Measurements from ENCODE around the gene TCERG1L.

Gene TCERG1L

GRCh38 chr10:131127610-131128009, 183.9 kb downstream of the TCERG1L start:
- H3K27me3 ChIP-seq (ENCODE audit: control insufficient read depth, insufficient read depth, low read length): no peaks in the 10 kb centered on the region
- no peak overlapping the region for H3K9ac ChIP-seq (ENCODE audit: low read length)
- H3K27ac ChIP-seq (ENCODE audit: low read length): no peak overlapping the region
- H3K36me3 ChIP-seq (ENCODE audit: control insufficient read depth, low read depth, low read length): no peaks in the 10 kb centered on the region
- H3K4me1 ChIP-seq (ENCODE audit: control insufficient read depth, low read depth, low read length): peaks cover 22% of the 10 kb centered on the region
- H3K4me3 ChIP-seq (ENCODE audit: low read length): no peak overlapping the region
- no peaks in the 10 kb centered on the region for H3K9me3 ChIP-seq (ENCODE audit: control insufficient read depth, low read depth, low read length)

DNA sequence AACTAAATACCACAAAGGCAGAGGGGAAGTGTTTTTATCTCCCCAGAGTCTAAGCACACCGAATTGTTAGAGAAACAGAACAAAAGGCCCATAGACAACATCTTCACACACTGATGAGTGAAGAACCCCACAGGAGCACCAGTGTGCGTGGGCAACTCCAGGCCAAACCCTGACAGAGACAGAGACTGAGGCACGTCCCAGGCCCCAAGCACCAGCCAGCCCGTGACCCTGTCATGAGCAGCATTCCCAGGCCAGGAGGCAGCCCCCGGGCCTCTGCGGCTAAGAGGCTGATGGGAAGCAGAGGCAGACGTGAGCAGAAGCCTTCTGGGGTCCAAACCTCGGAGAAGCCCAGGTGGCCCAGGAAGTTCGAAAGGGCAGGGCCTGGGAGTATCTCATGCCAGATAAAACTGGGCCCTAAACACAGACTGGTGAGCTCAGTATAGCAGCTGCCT, 184.4 kb downstream of the TCERG1L start:
- no peaks in the 10 kb centered on the region for H3K9me3 ChIP-seq (ENCODE audit: control insufficient read depth, low read depth, low read length)
- no peak overlapping the region for H3K9ac ChIP-seq (ENCODE audit: low read length)
- H3K27me3 ChIP-seq (ENCODE audit: control insufficient read depth, insufficient read depth, low read length): no peaks in the 10 kb centered on the region
- no peaks in the 10 kb centered on the region for H3K36me3 ChIP-seq (ENCODE audit: control insufficient read depth, low read depth, low read length)
- peaks cover 21% of the 10 kb centered on the region for H3K4me1 ChIP-seq (ENCODE audit: control insufficient read depth, low read depth, low read length)
- H3K4me3 ChIP-seq (ENCODE audit: low read length): no peak overlapping the region
- no peak overlapping the region for H3K27ac ChIP-seq (ENCODE audit: low read length)

DNA sequence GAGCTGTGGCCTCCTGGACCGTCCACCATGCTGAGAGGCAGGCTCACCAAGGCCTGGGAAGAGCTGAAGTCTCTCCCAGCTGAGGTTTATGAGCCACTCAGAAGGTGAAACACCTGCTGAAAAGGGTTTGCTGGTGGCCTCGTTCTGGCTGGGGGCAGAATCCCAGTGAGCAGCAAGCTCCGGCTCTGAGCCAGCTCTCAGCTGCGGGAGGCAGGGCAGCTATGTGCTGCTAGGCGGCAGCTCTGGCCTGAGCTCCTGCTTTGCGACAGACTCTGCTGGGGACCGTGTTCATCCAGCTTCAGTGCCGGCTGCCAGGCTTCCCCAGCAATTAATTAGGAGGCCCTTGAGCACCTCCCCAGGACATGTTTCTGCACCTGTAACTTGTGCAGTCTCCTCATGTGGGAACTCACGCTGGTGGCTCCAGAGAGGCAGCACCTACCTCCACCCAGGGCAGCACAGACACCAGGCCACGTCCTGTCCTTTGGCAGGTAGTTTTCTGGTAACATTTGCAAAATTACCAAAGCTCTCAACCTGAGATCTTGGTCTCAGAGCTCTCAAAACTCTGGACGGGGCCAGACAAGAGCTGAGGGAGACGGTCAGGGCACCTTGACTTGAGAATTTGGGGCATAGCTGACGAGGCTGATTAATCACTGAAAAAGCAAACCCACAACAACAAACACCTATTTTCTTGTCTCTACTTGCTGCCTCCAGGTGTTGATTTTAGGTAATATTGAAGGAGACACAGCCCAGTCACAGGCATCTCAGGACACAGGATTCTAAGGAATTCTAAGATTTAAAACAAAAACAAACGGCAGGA, 185.0 kb downstream of the TCERG1L start:
- H3K36me3 ChIP-seq (ENCODE audit: control insufficient read depth, low read depth, low read length): no peaks in the 10 kb centered on the region
- peaks cover 15% of the 10 kb centered on the region for H3K4me1 ChIP-seq (ENCODE audit: control insufficient read depth, low read depth, low read length)
- no peak overlapping the region for H3K9ac ChIP-seq (ENCODE audit: low read length)
- H3K9me3 ChIP-seq (ENCODE audit: control insufficient read depth, low read depth, low read length): no peaks in the 10 kb centered on the region
- H3K4me3 ChIP-seq (ENCODE audit: low read length): no peak overlapping the region
- no peak overlapping the region for H3K27ac ChIP-seq (ENCODE audit: low read length)
- H3K27me3 ChIP-seq (ENCODE audit: control insufficient read depth, insufficient read depth, low read length): no peaks in the 10 kb centered on the region

DNA sequence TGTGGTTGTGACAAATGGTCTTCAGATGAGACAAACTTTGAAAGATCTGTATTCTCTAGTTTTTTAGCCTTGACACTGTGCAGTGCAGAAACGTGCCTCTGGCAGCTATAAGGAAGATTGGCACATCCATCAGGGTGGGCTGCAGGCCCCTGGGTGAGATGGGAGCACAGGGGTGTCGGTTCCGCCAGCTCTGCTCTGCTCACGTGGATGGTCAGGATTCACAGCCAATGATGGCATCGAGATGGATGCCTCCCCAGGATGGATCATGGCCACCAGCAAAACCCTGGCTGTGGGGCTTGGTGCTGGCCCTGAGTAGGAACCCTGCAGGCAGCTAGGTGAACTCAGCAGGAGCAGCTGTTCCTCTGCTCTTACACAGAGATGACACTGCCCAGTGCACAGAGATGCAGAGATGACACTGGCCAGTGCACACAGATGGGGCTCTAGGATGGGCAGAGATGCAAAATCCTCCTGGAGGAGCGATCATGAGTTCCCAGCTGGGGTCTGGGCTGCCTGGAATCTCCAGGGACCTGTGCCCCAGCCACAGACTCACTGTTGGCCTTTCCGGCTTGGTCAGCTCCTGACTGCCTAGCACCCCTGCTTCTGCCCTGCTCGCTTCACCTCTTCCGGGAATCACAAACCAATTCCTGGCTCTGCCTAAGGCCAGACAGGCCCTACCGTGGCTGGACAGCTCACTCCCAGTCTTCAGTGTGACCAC, 185.9 kb downstream of the TCERG1L start:
- peaks cover 15% of the 10 kb centered on the region for H3K4me1 ChIP-seq (ENCODE audit: control insufficient read depth, low read depth, low read length)
- H3K9ac ChIP-seq (ENCODE audit: low read length): no peak overlapping the region
- H3K9me3 ChIP-seq (ENCODE audit: control insufficient read depth, low read depth, low read length): no peaks in the 10 kb centered on the region
- no peak overlapping the region for H3K4me3 ChIP-seq (ENCODE audit: low read length)
- H3K36me3 ChIP-seq (ENCODE audit: control insufficient read depth, low read depth, low read length): no peaks in the 10 kb centered on the region
- no peaks in the 10 kb centered on the region for H3K27me3 ChIP-seq (ENCODE audit: control insufficient read depth, insufficient read depth, low read length)
- H3K27ac ChIP-seq (ENCODE audit: low read length): no peak overlapping the region

GRCh38 chr10:131124945-131125344, 186.6 kb downstream of the TCERG1L start:
- H3K27me3 ChIP-seq (ENCODE audit: control insufficient read depth, insufficient read depth, low read length): no peaks in the 10 kb centered on the region
- H3K9me3 ChIP-seq (ENCODE audit: control insufficient read depth, low read depth, low read length): no peaks in the 10 kb centered on the region
- H3K4me3 ChIP-seq (ENCODE audit: low read length): no peak overlapping the region
- no peaks in the 10 kb centered on the region for H3K36me3 ChIP-seq (ENCODE audit: control insufficient read depth, low read depth, low read length)
- H3K27ac ChIP-seq (ENCODE audit: low read length): no peak overlapping the region
- H3K4me1 ChIP-seq (ENCODE audit: control insufficient read depth, low read depth, low read length): peaks cover 15% of the 10 kb centered on the region
- H3K9ac ChIP-seq (ENCODE audit: low read length): no peak overlapping the region

DNA sequence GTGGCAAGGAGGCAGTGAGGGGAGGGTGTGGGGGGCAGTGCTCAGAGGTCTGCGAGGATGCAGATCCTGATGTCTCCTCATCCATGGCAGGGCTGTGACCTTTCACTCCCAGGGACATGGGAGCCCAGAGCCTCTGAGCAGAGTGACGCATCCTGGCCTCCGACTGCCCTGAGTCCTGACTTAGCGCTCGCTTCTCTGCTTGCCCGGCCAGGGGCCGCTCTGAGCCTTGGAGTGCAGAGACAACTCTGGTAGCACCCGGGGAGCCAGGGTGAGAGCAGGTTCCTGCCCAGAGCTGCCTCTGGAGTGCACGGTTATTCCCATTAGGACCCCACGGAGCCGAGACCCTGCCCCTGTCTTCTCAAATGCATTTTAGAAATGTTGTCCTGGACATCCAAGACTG, 188.0 kb downstream of the TCERG1L start:
- Histone ChIP-seq H3K9ac (ENCODE audit: low read length) (no peak overlapping the region), H3K4me1 (ENCODE audit: control insufficient read depth, low read depth, low read length) (peaks cover 15% of the 10 kb centered on the region), H3K27me3 (ENCODE audit: control insufficient read depth, insufficient read depth, low read length) (no peaks in the 10 kb centered on the region), H3K9me3 (ENCODE audit: control insufficient read depth, low read depth, low read length) (no peaks in the 10 kb centered on the region), H3K36me3 (ENCODE audit: control insufficient read depth, low read depth, low read length) (no peaks in the 10 kb centered on the region), H3K27ac (ENCODE audit: low read length) (no peak overlapping the region), H3K4me3 (ENCODE audit: low read length) (no peak overlapping the region)

GRCh38 chr10:131121511-131122035, 189.9 kb downstream of the TCERG1L start:
- Histone ChIP-seq H3K9ac (ENCODE audit: low read length) (no peak overlapping the region), H3K4me3 (ENCODE audit: low read length) (no peak overlapping the region), H3K27me3 (ENCODE audit: control insufficient read depth, insufficient read depth, low read length) (no peaks in the 10 kb centered on the region), H3K4me1 (ENCODE audit: control insufficient read depth, low read depth, low read length) (peaks cover 5% of the 10 kb centered on the region), H3K27ac (ENCODE audit: low read length) (no peak overlapping the region), H3K36me3 (ENCODE audit: control insufficient read depth, low read depth, low read length) (no peaks in the 10 kb centered on the region), H3K9me3 (ENCODE audit: control insufficient read depth, low read depth, low read length) (no peaks in the 10 kb centered on the region)

DNA sequence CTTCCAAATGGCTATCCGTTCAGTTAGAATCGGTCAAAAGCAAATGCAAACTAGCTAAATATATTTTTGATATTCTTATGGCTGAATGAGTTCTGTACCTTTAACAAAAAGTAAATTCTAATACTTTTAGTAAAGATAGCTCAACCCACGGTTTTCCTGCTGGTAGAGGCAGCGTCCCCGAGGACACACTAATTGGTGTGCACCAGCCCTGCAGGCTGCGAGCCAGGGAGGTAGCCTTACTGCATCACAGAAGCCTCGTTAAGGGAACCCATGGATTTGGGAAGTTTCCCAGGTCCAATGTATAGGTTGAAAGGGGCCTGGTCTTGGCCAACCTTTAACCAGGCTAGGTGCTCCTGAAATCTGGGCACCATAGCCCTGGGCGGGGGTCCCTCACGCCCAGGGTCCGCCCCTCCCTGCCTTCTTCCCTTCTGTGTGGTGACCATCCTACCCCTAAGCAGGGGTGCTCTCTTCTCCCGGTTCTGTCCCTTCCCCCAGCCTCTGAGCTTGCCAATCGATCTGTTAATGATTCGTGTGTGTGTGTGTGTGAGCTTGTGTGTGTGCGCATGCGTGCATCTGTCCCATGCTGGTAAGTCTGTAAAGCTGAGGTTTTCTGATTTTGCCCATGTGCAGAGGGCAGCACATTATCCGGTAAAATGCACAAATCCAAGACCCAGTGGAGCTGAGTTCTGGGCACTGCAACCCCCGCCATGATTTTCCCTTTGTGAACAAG, 191.7 kb downstream of the TCERG1L start:
- Histone ChIP-seq H3K27me3 (ENCODE audit: control insufficient read depth, insufficient read depth, low read length) (no peaks in the 10 kb centered on the region), H3K36me3 (ENCODE audit: control insufficient read depth, low read depth, low read length) (no peaks in the 10 kb centered on the region), H3K9me3 (ENCODE audit: control insufficient read depth, low read depth, low read length) (no peaks in the 10 kb centered on the region), H3K4me1 (ENCODE audit: control insufficient read depth, low read depth, low read length) (peaks cover under 1% of the 10 kb centered on the region), H3K27ac (ENCODE audit: low read length) (no peak overlapping the region), H3K4me3 (ENCODE audit: low read length) (no peak overlapping the region), H3K9ac (ENCODE audit: low read length) (no peak overlapping the region)

DNA sequence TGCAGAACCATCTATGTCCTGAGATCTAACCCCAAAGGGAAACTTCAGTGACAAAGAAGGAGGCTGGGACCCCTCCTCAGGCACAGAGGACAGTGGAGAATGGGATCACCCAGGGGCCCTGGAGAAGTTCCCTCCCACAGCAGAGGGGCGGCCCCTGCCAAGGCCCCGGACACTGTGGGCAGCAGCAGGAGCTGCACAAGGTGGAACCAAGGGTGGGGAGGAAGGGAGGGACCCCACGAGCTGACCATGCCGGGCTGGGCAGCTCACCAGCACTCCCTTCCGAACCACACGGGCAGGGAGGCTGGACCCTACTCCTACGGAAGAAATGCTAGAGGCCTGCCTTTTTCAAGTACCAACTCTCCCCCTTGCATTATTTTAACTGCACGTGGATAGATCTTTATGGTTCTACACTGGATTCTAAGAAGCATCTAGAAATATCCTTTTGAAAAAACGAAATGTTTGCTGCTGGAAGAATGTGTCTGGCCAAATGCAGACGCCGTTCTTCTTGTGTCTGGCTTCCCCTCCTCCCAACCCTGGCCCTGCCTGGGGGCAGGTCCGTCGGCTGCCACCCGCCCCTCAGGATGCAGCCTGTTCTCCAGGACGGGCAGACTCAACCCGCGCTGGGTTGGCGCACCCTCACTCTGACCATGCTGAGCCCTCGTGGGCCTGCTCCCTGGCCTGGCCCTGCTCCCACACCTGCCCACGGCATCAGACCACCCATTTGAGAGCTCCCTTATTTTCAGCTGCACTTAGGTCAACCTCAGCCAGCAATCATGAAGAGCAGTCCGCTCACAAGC, 193.9 kb downstream of the TCERG1L start:
- Histone ChIP-seq H3K36me3 (ENCODE audit: control insufficient read depth, low read depth, low read length) (no peaks in the 10 kb centered on the region), H3K9me3 (ENCODE audit: control insufficient read depth, low read depth, low read length) (no peaks in the 10 kb centered on the region), H3K4me3 (ENCODE audit: low read length) (no peak overlapping the region), H3K4me1 (ENCODE audit: control insufficient read depth, low read depth, low read length) (peaks cover 4% of the 10 kb centered on the region), H3K27me3 (ENCODE audit: control insufficient read depth, insufficient read depth, low read length) (no peaks in the 10 kb centered on the region), H3K27ac (ENCODE audit: low read length) (no peak overlapping the region), H3K9ac (ENCODE audit: low read length) (no peak overlapping the region)

GRCh38 chr10:131116991-131117375, 194.5 kb downstream of the TCERG1L start:
- H3K27me3 ChIP-seq (ENCODE audit: control insufficient read depth, insufficient read depth, low read length): no peaks in the 10 kb centered on the region
- no peaks in the 10 kb centered on the region for H3K36me3 ChIP-seq (ENCODE audit: control insufficient read depth, low read depth, low read length)
- no peak overlapping the region for H3K4me3 ChIP-seq (ENCODE audit: low read length)
- no peak overlapping the region for H3K9ac ChIP-seq (ENCODE audit: low read length)
- H3K4me1 ChIP-seq (ENCODE audit: control insufficient read depth, low read depth, low read length): peaks cover 4% of the 10 kb centered on the region
- no peak overlapping the region for H3K27ac ChIP-seq (ENCODE audit: low read length)
- no peaks in the 10 kb centered on the region for H3K9me3 ChIP-seq (ENCODE audit: control insufficient read depth, low read depth, low read length)
